Endothelial cell of umbilical vein (primary cell): Measurements from ENCODE around the gene RAB11B. TPM values are rescaled to one million over a fixed set of nuclear protein-coding genes. Genes with fewer than 3 reads are reported as not detected.

Experiments used
- BruUV-seq: library from RNA; stranded (reverse); fragments of 400-500 nt; replicated peaks from 2 replicates; lab custom pipeline; 2021; lab: Mats Ljungman, UMichigan
- CTCF ChIA-PET: fragments of 300-600, 350-600 bp; sonication (Branson Sonifier 250); formaldehyde crosslinking; loops from one replicate; lab custom pipeline; 2021; ENCODE audit warnings: antibody characterized with exemption, inconsistent platforms; lab: Charles Lee
- POLR2A ChIA-PET: fragments of 300-600, 350-600 bp; sonication (Branson Sonifier 250); formaldehyde crosslinking; loops from one replicate; lab custom pipeline; 2021; ENCODE audit warnings: antibody characterized with exemption, inconsistent platforms; lab: Charles Lee
- DNase-seq: peaks from one replicate; pipeline ENCODE4 v3.0.0-alpha.2; 2011; ENCODE audit warnings: low read depth, low spot score
- FAIRE-seq: peaks from 2 replicates; lab custom pipeline; 2011; peaks lifted over from hg19 to GRCh38; lab: Jason Lieb, UNC
- H2AFZ ChIP-seq: 2 replicates; pipeline ENCODE4 v1.6.0; 2012; ENCODE audit warnings: low read depth, low read length, control low read depth, inconsistent platforms
- H3K27ac ChIP-seq: 2 replicates; pipeline ENCODE4 v1.5.1; 2011; ENCODE audit warnings: low read depth, mild to moderate bottlenecking, control low read depth, low read length, moderate library complexity; ENCODE audit not compliant: insufficient read depth
- H3K27me3 ChIP-seq, 2 experiments: 2 replicates each; pipeline versions ENCODE4 v1.6.0 to v1.6.1; 2011; ENCODE audit warnings: low read length in 2 of 2, mixed read lengths in 1 of 2; ENCODE audit not compliant: control insufficient read depth in 2 of 2, insufficient read depth in 2 of 2
- H3K36me3 ChIP-seq, 2 experiments: 2 replicates in 1 of 2; 3 replicates in 1 of 2; pipeline ENCODE4 v1.5.1; 2011; ENCODE audit warnings: low read length in 2 of 2, mild to moderate bottlenecking in 1 of 2, moderate library complexity in 1 of 2; ENCODE audit not compliant: control insufficient read depth in 2 of 2, insufficient read depth in 2 of 2; ENCODE audit errors: extremely low read depth in 1 of 2
- H3K4me1 ChIP-seq: 3 replicates; pipeline ENCODE4 v1.5.1; 2011; ENCODE audit warnings: mild to moderate bottlenecking, low read length; ENCODE audit not compliant: control insufficient read depth, insufficient read depth; ENCODE audit errors: extremely low read depth
- H3K4me2 ChIP-seq: 2 replicates; pipeline ENCODE4 v1.6.1; 2011; ENCODE audit warnings: low read length, control low read depth, mixed read lengths; ENCODE audit not compliant: insufficient read depth
- H3K4me3 ChIP-seq, 3 experiments: fragments of 200-600 bp in 1 of 3; sonication (generic), shearing (Covaris generic) in 1 of 3; replicated peaks in 1 of 3; 2 replicates each; pipeline ENCODE4 v1.5.1; 2011 to 2016; ENCODE audit warnings: control low read depth in 3 of 3, low read length in 3 of 3, mild to moderate bottlenecking in 2 of 3, inconsistent platforms in 1 of 3, low read depth in 1 of 3, moderate library complexity in 1 of 3; ENCODE audit not compliant: insufficient read depth in 1 of 3
- H3K79me2 ChIP-seq: 2 replicates; pipeline ENCODE4 v1.6.0; 2012; ENCODE audit warnings: low read length, inconsistent platforms; ENCODE audit not compliant: control insufficient read depth, insufficient read depth
- H3K9ac ChIP-seq: replicated peaks from 2 replicates; pipeline ENCODE3; 2011; ENCODE audit warnings: low read length, control low read depth; ENCODE audit not compliant: insufficient read depth; ENCODE audit errors: extremely low read depth
- H3K9me1 ChIP-seq: replicated peaks from 3 replicates; pipeline ENCODE4 v1.6.0; 2011; ENCODE audit warnings: mild to moderate bottlenecking, low read length; ENCODE audit not compliant: control insufficient read depth, insufficient read depth; ENCODE audit errors: extremely low read depth
- H3K9me3 ChIP-seq: replicated peaks from 2 replicates; pipeline ENCODE4 v1.5.1; 2012; ENCODE audit warnings: low read length, inconsistent platforms; ENCODE audit not compliant: control insufficient read depth, insufficient read depth
- H4K20me1 ChIP-seq: replicated peaks from 2 replicates; pipeline ENCODE3; 2011; ENCODE audit warnings: mild to moderate bottlenecking, low read length; ENCODE audit not compliant: control insufficient read depth, insufficient read depth; ENCODE audit errors: extremely low read depth
- CTCF ChIP-seq, 2 donors: IDR thresholded peaks; 1 replicate in 1 of 2; 2 replicates in 1 of 2; pipeline ENCODE4 v1.5.1; 2011; ENCODE audit warnings: low read length in 2 of 2, mild to moderate bottlenecking in 2 of 2, moderate library complexity in 2 of 2, control low read depth in 1 of 2, inconsistent platforms in 1 of 2, low read depth in 1 of 2; ENCODE audit not compliant: insufficient read depth in 1 of 2; ENCODE audit errors: extremely low read depth in 1 of 2
- EZH2 ChIP-seq: IDR thresholded peaks from 2 replicates; pipeline ENCODE4 v1.6.1; 2012; ENCODE audit warnings: borderline replicate concordance, low read depth, mild to moderate bottlenecking, moderate library complexity, low read length, inconsistent platforms; ENCODE audit not compliant: severe bottlenecking
- FOS ChIP-seq: IDR thresholded peaks from 2 replicates; pipeline ENCODE4 v1.6.1; 2011; ENCODE audit warnings: mild to moderate bottlenecking, low read length, moderate library complexity, borderline replicate concordance; ENCODE audit not compliant: insufficient read depth
- GATA2 ChIP-seq: IDR thresholded peaks from 2 replicates; pipeline ENCODE4 v1.7.0; 2011; ENCODE audit warnings: low read depth, mild to moderate bottlenecking, moderate library complexity, mixed read lengths, low read length; ENCODE audit not compliant: insufficient read length, insufficient read depth
- JUN ChIP-seq: IDR thresholded peaks from 2 replicates; pipeline ENCODE4 v1.6.1; 2011; ENCODE audit warnings: borderline replicate concordance, low read depth; ENCODE audit not compliant: insufficient read length, insufficient read depth
- MYC ChIP-seq: IDR thresholded peaks from one replicate; pipeline ENCODE4 v1.6.1; 2011; ENCODE audit warnings: mild to moderate bottlenecking, low read depth, low read length
- POLR2A ChIP-seq: IDR thresholded peaks from 2 replicates; pipeline ENCODE4 v1.6.1; 2012; ENCODE audit warnings: low read depth, mild to moderate bottlenecking, control low read depth, low read length
- POLR2AphosphoS5 ChIP-seq: IDR thresholded peaks from 2 replicates; pipeline ENCODE4 v1.6.1; 2012; ENCODE audit warnings: low read depth, mild to moderate bottlenecking, control low read depth, low read length, moderate library complexity; ENCODE audit not compliant: insufficient read depth
- dilution Hi-C: fragments of 300-500 bp; cut with MboI; formaldehyde crosslinking; loops from one replicate; pipeline ENCODE4 v1.15.0; 2019; ENCODE audit warnings: low sequenced_read_pairs; ENCODE audit not compliant: extremely low pct_ligation_motif_present
- intact Hi-C: fragments of 100-400 bp; cut with micrococcal nuclease; formaldehyde crosslinking; loops from one replicate; pipeline ENCODE4 v1.10.0; 2022
- polyA plus RNA-seq, 4 experiments: library from polyadenylated mRNA; depleted of rRNA in 3 of 4; stranded (reverse) in 3 of 4; unstranded in 1 of 4; fragments of >200 nt; gene quantifications; 2 replicates each; pipeline versions ENCODE4 v1.2.1 to v1.2.3, GENCODE V29; 2011 to 2012; ENCODE audit warnings: missing spikeins in 1 of 4
- total RNA-seq: library from RNA; stranded (reverse); gene quantifications from 2 replicates; pipeline ENCODE4 v1.2.3, GENCODE V29; 2021
- TF ChIP-seq, protein P1 (sequence below): IDR thresholded peaks from 2 replicates; pipeline ENCODE4 v1.6.1; 2011; ENCODE audit not compliant: insufficient read depth, insufficient read length

RAB11B gene
- total and polyA plus RNA-seq, 2 donors (not counting 3 experiments of a cell fraction or from before 2014, with no cell fraction given) = 74.1 to 99.8 TPM

GRCh38 chr19:8395621-8396082 lies 5.5 kb downstream of the RAB11B start:
- Histone ChIP-seq H3K9me1 (no peaks in the 10 kb centered on the region), H3K27ac (peak overlapping the region; percentile 70), H3K4me2 (no peak overlapping the region), H3K4me3 (no peak overlapping the region), H4K20me1 (no peaks in the 10 kb centered on the region), H3K79me2 (peaks cover 61% of the 10 kb centered on the region), H3K4me1 (peaks cover 32% of the 10 kb centered on the region), H3K27me3 (no peaks in the 10 kb centered on the region), H2AFZ (no peak overlapping the region), H3K9me3 (no peaks in the 10 kb centered on the region), H3K9ac (no peak overlapping the region), H3K36me3 (peaks cover 0 to 8% of the 10 kb centered on the region in 2 experiments)
- CTCF ChIA-PET = interaction anchor here (0.6 to 2.9 kb wide), 6 partner anchors 9 to 52 kb away, joined by 3 to 52 read pairs (median 4); no protein-coding TSS in a partner anchor
- no peak for DNase-seq
- POLR2A ChIA-PET = interaction anchor here (1.0 kb wide), 1 partner anchor 42 kb away, joined by 4 read pairs; no protein-coding TSS in a partner anchor
- BruUV-seq = no TSS peak
- dilution Hi-C loops (no loop called here), intact Hi-C loops (loop anchor here (1.0 kb wide), 2 partner anchors 28 to 41 kb away; no protein-coding TSS in a partner anchor)
- no peak for FAIRE-seq
- no peak for TF ChIP-seq POLR2AphosphoS5
- TF ChIP-seq, protein P1, sequence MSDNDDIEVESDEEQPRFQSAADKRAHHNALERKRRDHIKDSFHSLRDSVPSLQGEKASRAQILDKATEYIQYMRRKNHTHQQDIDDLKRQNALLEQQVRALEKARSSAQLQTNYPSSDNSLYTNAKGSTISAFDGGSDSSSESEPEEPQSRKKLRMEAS = no peak
- no peak for TF ChIP-seq GATA2
- no peak for TF ChIP-seq MYC
- TF ChIP-seq EZH2 = no peak
- TF ChIP-seq CTCF (IDR thresholded peaks at IDR 0.05; ENCODE audit: extremely low read depth in 1 of 2, insufficient read depth in 1 of 2, low read depth in 1 of 2, low read length in 2 of 2) = no peak
- no peak for TF ChIP-seq JUN
- TF ChIP-seq FOS = no peak
- TF ChIP-seq POLR2A = no peak
